Gastrocnemius medialis (tissue), 4 donors: ENCODE results near the gene TMEM115.

ENCODE experiments used
- POLR2A ChIP-seq, 2 donors: fragments of 450-650 bp; IDR thresholded peaks; one replicate each; pipeline ENCODE4 v1.6.1; 2017; ENCODE audit warnings: antibody characterized with exemption in 2 of 2, mild to moderate bottlenecking in 2 of 2, moderate library complexity in 2 of 2
- TF ChIP-seq, protein P1 (sequence below), 5 experiments: fragments of 450-650 bp in 3 of 5; fragments of 200-600 bp in 2 of 5; sonication (generic) in 2 of 5; IDR thresholded peaks in 4 of 5; conservative IDR thresholded peaks in 1 of 5; 1 replicate in 4 of 5; 2 replicates in 1 of 5; pipeline ENCODE4 v1.5.1; 2016 to 2019; ENCODE audit warnings: antibody characterized with exemption in 5 of 5, mild to moderate bottlenecking in 3 of 5, moderate library complexity in 3 of 5

DNA sequence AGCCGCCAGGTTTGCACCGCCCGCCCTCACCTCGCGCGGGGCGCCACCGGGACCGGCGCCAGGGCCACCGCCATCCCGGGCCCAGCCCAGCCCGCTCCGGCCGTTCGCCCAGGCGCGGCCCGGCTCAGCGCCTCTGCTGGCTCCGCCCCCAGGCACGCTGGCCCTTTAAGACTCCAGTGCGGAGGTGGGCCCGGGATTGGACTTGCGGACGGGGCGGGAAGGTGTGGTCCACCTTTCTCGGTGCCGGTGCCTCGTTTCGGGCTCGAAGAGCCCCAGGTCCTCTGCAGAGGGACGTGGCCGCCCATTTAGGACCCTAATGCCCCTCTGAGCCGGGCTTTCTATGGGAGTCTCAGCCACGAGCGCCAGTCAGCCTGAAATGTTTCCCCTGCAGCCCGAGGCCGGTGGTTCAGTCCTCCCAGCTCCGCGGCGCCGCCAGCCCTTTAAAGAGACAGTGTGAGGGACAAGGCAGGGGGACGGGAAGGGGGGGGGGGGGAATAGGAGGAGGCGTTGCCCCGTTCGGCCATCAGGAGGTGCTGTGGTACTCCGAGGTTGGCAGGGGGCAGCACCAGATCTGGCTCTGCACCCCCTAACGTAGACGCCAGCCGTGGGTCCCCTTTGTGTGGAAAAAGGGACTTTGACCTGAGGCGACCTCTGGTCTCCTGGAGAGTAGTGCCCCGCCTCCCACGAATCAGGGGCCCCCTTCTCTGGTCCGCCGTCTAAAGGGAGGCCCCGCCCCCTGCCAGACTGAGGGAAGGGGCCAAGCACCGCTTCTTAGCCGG lies 37.8 kb downstream of the TMEM115 start:
- TF ChIP-seq, protein P1, sequence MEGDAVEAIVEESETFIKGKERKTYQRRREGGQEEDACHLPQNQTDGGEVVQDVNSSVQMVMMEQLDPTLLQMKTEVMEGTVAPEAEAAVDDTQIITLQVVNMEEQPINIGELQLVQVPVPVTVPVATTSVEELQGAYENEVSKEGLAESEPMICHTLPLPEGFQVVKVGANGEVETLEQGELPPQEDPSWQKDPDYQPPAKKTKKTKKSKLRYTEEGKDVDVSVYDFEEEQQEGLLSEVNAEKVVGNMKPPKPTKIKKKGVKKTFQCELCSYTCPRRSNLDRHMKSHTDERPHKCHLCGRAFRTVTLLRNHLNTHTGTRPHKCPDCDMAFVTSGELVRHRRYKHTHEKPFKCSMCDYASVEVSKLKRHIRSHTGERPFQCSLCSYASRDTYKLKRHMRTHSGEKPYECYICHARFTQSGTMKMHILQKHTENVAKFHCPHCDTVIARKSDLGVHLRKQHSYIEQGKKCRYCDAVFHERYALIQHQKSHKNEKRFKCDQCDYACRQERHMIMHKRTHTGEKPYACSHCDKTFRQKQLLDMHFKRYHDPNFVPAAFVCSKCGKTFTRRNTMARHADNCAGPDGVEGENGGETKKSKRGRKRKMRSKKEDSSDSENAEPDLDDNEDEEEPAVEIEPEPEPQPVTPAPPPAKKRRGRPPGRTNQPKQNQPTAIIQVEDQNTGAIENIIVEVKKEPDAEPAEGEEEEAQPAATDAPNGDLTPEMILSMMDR (IDR thresholded peaks at IDR 0.05 in 4 of 5, conservative IDR thresholded peaks at IDR 0.05 in 1 of 5) = peak; percentile 44 to 71 (median 59)
- TF ChIP-seq POLR2A (IDR thresholded peaks at IDR 0.05) = peak in 1 of 2 donors; percentile 75
